DMS79 (cell line): Measurements from ENCODE around the gene EIF3L.

Experiments
- DNase-seq: peaks from one replicate; lab custom pipeline; 2025; lab: John Stamatoyannopoulos, UW

The EIF3L gene

GRCh38 chr22:37817705-37818408 lies 31.4 kb upstream of the EIF3L start:
- peak; percentile 11 for DNase-seq

- no peak for DNase-seq
Observed at GRCh38 chr22:37818409-37819104, 30.7 kb upstream of the EIF3L start.

- no peak for DNase-seq
Observed at GRCh38 chr22:37819105-37819433, 30.1 kb upstream of the EIF3L start.

- no peak for DNase-seq
Observed at GRCh38 chr22:37820350-37820749, 28.9 kb upstream of the EIF3L start.

- DNase-seq = no peak
Observed at GRCh38 chr22:37822079-37822833, 27.0 kb upstream of the EIF3L start.

GRCh38 chr22:37823134-37823985 lies 25.9 kb upstream of the EIF3L start, which contains the start of gene GALR3:
Gene GALR3, plus strand, starts transcription at chr22:37823382. Its CDS starts 25 bp downstream, at chr22:37823407.
- no peak for DNase-seq

GRCh38 chr22:37824674-37825641 lies 24.3 kb upstream of the EIF3L start:
- no peak for DNase-seq

- DNase-seq = no peak
Observed at GRCh38 chr22:37827056-37827455, 22.2 kb upstream of the EIF3L start.

- DNase-seq = no peak
Observed at GRCh38 chr22:37830093-37830842, 19.0 kb upstream of the EIF3L start.

- DNase-seq = no peak
Observed at GRCh38 chr22:37831472-37831871, 17.7 kb upstream of the EIF3L start.

GRCh38 chr22:37832022-37832857 lies 17.0 kb upstream of the EIF3L start:
- DNase-seq = no peak

GRCh38 chr22:37842015-37842793 lies 7.0 kb upstream of the EIF3L start:
- DNase-seq = no peak

- DNase-seq = no peak
Observed at GRCh38 chr22:37843741-37844089, 5.5 kb upstream of the EIF3L start.

GRCh38 chr22:37844904-37845329 lies 4.3 kb upstream of the EIF3L start:
- DNase-seq = no peak

GRCh38 chr22:37846433-37846832 lies 2.8 kb upstream of the EIF3L start:
- no peak for DNase-seq

- DNase-seq = no peak
Observed at GRCh38 chr22:37848587-37849088, 581 bp upstream of the EIF3L start.

GRCh38 chr22:37850801-37851200 lies 1.6 kb downstream of the EIF3L start:
- no peak for DNase-seq

GRCh38 chr22:37852418-37852817 lies 3.2 kb downstream of the EIF3L start:
- DNase-seq = no peak
